ENCODE data around the gene SCAMP2. TPM values are rescaled to one million over a fixed set of nuclear protein-coding genes. Genes with fewer than 3 reads are reported as not detected.

The SCAMP2 gene
- total and polyA plus RNA-seq, 4 donors = 21.7 to 42.5 (median 29.1) TPM

GRCh38 chr15:74854453-74855022 is 18.6 kb downstream of the SCAMP2 start (continued):
- TF ChIP-seq SP1 (IDR thresholded peaks at IDR 0.05) = no peak

- peaks cover 13 to 63% (median 32%) of the 10 kb centered on the region in 4 donors for H3K36me3 ChIP-seq (ENCODE audit: control insufficient read depth in 4 of 4, insufficient read depth in 3 of 4, low read depth in 1 of 4, low read length in 3 of 4)
- no peak overlapping the region for H3K4me3 ChIP-seq (ENCODE audit: low read depth in 1 of 3, low read length in 3 of 3)
- peaks cover 0 to 12% (median 8%) of the 10 kb centered on the region in 4 donors for H3K4me1 ChIP-seq (ENCODE audit: control insufficient read depth in 4 of 4, insufficient read depth in 4 of 4, low read length in 3 of 4)
- no peak overlapping the region for H3K9ac ChIP-seq (ENCODE audit: low read depth in 1 of 2, low read length in 2 of 2)
- no peak for DNase-seq (ENCODE audit: low spot score)
- H3K27me3 ChIP-seq (ENCODE audit: control insufficient read depth in 4 of 4, insufficient read depth in 4 of 4, low read length in 3 of 4) = no peaks in the 10 kb centered on the region
- no peaks in the 10 kb centered on the region for H3K9me3 ChIP-seq (ENCODE audit: control insufficient read depth in 4 of 4, low read length in 3 of 4)
- TF ChIP-seq TAF1 (conservative IDR thresholded peaks at IDR 0.05) (no peak), SP1 (IDR thresholded peaks at IDR 0.05) (no peak), HNF4G (IDR thresholded peaks at IDR 0.05) (no peak), YY1 (IDR thresholded peaks at IDR 0.05) (no peak), HNF4A (conservative IDR thresholded peaks at IDR 0.05) (no peak), FOXA1 (IDR thresholded peaks at IDR 0.05) (no peak), JUND (IDR thresholded peaks at IDR 0.05) (no peak), ATF3 (IDR thresholded peaks at IDR 0.05) (no peak), EGR1 (IDR thresholded peaks at IDR 0.05; ENCODE audit: low read depth in 2 of 2) (no peak), MAX (IDR thresholded peaks at IDR 0.05) (no peak), REST (IDR thresholded peaks at IDR 0.05) (no peak), FOXA2 (IDR thresholded peaks at IDR 0.05) (no peak)
- 97% methylated on average over 7 of the region's 7 CpGs for WGBS
- no peak overlapping the region for H3K27ac ChIP-seq (ENCODE audit: low read depth in 1 of 2, low read length in 2 of 2)
Observed at GRCh38 chr15:74851960-74852359, 21.2 kb downstream of the SCAMP2 start.

- no peaks in the 10 kb centered on the region for H3K9me3 ChIP-seq (ENCODE audit: control insufficient read depth in 4 of 4, low read length in 3 of 4)
- H3K9ac ChIP-seq (ENCODE audit: low read depth in 1 of 2, low read length in 2 of 2) = no peak overlapping the region
- peaks cover 14 to 66% (median 35%) of the 10 kb centered on the region in 4 donors for H3K36me3 ChIP-seq (ENCODE audit: control insufficient read depth in 4 of 4, insufficient read depth in 3 of 4, low read depth in 1 of 4, low read length in 3 of 4)
- H3K27me3 ChIP-seq (ENCODE audit: control insufficient read depth in 4 of 4, insufficient read depth in 4 of 4, low read length in 3 of 4) = no peaks in the 10 kb centered on the region
- DNase-seq (ENCODE audit: low spot score) = no peak
- no peak overlapping the region for H3K27ac ChIP-seq (ENCODE audit: low read depth in 1 of 2, low read length in 2 of 2)
- H3K4me1 ChIP-seq (ENCODE audit: control insufficient read depth in 4 of 4, insufficient read depth in 4 of 4, low read length in 3 of 4) = peaks cover 0 to 11% (median 8%) of the 10 kb centered on the region in 4 donors
- 87% methylated on average over 4 of the region's 4 CpGs for WGBS
- no peak overlapping the region for H3K4me3 ChIP-seq (ENCODE audit: low read depth in 1 of 3, low read length in 3 of 3)
- TF ChIP-seq RXRA (IDR thresholded peaks at IDR 0.05) = no peak
- TF ChIP-seq MAX (IDR thresholded peaks at IDR 0.05) = no peak
- no peak for TF ChIP-seq EGR1 (IDR thresholded peaks at IDR 0.05; ENCODE audit: low read depth in 2 of 2)
- no peak for TF ChIP-seq YY1 (IDR thresholded peaks at IDR 0.05)
- TF ChIP-seq SP1 (IDR thresholded peaks at IDR 0.05) = no peak
- no peak for TF ChIP-seq ZBTB33 (IDR thresholded peaks at IDR 0.05)
- TF ChIP-seq TAF1 (conservative IDR thresholded peaks at IDR 0.05) = no peak
- no peak for TF ChIP-seq JUND (IDR thresholded peaks at IDR 0.05)
- no peak for TF ChIP-seq HNF4G (IDR thresholded peaks at IDR 0.05)
- TF ChIP-seq REST (IDR thresholded peaks at IDR 0.05) = no peak
- TF ChIP-seq NR2F2 (IDR thresholded peaks at IDR 0.05) = no peak
- TF ChIP-seq RAD21 (IDR thresholded peaks at IDR 0.05) = no peak
- TF ChIP-seq GABPA (IDR thresholded peaks at IDR 0.05 in 1 of 2, conservative IDR thresholded peaks at IDR 0.05 in 1 of 2) = no peak
- no peak for TF ChIP-seq FOXA2 (IDR thresholded peaks at IDR 0.05)
- no peak for TF ChIP-seq HNF4A (conservative IDR thresholded peaks at IDR 0.05)
- TF ChIP-seq CTCF (IDR thresholded peaks at IDR 0.05; ENCODE audit: low read depth, low read length, missing input control) = no peak
Observed at GRCh38 chr15:74850393-74850792, 22.8 kb downstream of the SCAMP2 start.

All from liver (tissue), 9 donors.